ENCODE measurements around the gene ERFE. TPM values are rescaled to one million over a fixed set of nuclear protein-coding genes. Genes with fewer than 3 reads are reported as not detected.

The ERFE gene
- total and polyA plus RNA-seq, 9 of the 15 experiments (the other 6 are each of a cell fraction or from before 2014, with no cell fraction given), result 0.55 to 8.2 (median 3.7) TPM

DNA sequence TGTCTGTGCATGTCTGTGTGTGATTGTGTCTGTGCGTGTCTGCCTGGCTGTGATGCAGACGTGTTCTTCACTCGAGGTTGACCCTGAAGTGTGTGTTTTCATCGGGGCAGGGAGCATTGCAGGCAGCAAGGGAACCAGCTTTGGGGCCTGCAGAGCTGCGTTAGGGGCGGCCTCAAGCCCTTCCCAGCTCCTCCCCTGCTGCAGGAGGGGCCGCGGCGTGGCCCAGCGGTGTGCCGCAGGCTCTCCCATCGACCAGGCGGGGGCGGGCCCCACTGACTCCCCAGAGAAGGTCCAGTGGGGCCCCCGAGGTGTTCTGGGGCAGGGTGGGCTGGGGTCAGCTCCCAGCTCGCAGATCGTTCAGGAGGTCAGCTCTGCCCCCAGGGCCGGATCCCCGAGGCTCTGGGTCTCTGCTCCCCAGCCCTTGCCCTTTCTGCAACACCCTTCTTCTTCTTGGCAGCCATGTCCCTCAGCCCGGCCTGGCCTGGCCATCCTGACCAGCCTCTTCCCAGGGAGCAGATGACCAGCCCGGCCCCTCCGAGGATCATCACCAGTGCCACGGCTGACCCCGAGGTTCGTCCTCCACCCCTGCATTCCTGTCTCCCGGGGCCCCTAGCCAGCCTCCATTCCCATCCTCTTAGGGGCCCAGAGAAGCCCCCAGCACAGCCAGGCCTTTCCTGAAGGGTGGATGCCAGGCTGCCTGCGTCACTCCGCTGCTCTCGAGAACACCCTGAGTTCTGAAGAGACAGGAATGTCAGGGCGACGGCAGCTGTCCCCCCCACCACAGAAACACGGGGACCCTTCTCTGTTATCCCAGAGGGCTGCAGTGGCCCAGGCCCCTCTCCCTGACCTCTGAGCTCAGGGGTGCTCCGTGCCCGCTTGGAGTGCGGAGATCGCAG, 31.4 kb upstream of the ERFE start (continued):
- TF ChIP-seq, protein P1, sequence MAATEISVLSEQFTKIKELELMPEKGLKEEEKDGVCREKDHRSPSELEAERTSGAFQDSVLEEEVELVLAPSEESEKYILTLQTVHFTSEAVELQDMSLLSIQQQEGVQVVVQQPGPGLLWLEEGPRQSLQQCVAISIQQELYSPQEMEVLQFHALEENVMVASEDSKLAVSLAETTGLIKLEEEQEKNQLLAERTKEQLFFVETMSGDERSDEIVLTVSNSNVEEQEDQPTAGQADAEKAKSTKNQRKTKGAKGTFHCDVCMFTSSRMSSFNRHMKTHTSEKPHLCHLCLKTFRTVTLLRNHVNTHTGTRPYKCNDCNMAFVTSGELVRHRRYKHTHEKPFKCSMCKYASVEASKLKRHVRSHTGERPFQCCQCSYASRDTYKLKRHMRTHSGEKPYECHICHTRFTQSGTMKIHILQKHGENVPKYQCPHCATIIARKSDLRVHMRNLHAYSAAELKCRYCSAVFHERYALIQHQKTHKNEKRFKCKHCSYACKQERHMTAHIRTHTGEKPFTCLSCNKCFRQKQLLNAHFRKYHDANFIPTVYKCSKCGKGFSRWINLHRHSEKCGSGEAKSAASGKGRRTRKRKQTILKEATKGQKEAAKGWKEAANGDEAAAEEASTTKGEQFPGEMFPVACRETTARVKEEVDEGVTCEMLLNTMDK (IDR thresholded peaks at IDR 0.05; ENCODE audit: borderline replicate concordance, insufficient read depth, low read depth, low read length, poor library complexity, severe bottlenecking), result no peak
- TF ChIP-seq NRF1 (conservative IDR thresholded peaks at IDR 0.05 in 1 of 2, IDR thresholded peaks at IDR 0.05 in 1 of 2) (no peak), MAZ (CRISPR knock-in tag; conservative IDR thresholded peaks at IDR 0.05 in 1 of 2, IDR thresholded peaks at IDR 0.05 in 1 of 2) (peak in 1 of 2 experiments; percentile 27; a peak in 1 of 4 replicates), PRPF4 (IDR thresholded peaks at IDR 0.05; ENCODE audit: insufficient read depth, low read depth, low read length, poor library complexity, severe bottlenecking) (no peak), ZNF551 (CRISPR knock-in tag; IDR thresholded peaks at IDR 0.05) (no peak), EGR1 (conservative IDR thresholded peaks at IDR 0.05) (peak; percentile 19; the same call in 1 of the 2 replicates)

DNA sequence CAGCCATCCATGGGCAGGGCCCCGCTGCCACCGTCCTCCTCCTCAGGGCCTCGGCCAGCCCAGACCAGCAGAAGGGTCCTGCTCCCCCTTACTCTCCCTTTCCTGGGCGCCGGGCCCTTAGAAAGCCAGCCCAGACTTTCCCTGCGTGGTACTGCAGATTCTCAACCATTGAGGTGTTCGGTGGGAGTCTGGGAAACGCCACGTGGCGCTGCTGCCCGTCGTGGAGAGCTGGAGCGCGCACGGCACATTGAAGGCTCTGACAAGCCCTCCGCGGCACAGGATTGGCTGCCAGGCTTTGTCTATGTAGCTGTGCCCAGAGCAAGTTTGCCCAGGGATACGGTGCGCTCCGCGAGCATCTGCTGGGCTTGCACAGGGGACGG, 30.7 kb upstream of the ERFE start:
- Histone ChIP-seq H2AFZ (ENCODE audit: low read depth, low read length) (no peak overlapping the region), H3K27me3 (ENCODE audit: control insufficient read depth in 2 of 2, insufficient read depth in 2 of 2, low read length in 2 of 2) (peaks cover 5 to 50% of the 10 kb centered on the region in 2 experiments; a peak in 4 of 5 replicates), H3K4me3 (no peak overlapping the region), H3K4me1 (replicated peaks in 1 of 2; ENCODE audit: control insufficient read depth in 2 of 2, insufficient read depth in 2 of 2, low read length in 2 of 2) (peaks cover 0 to 58% of the 10 kb centered on the region in 2 experiments; a peak in 3 of 5 replicates), H3K9me1 (ENCODE audit: control insufficient read depth, insufficient read depth, low read length) (no peaks in the 10 kb centered on the region), H4K20me1 (replicated peaks; ENCODE audit: control insufficient read depth, insufficient read depth, low read length) (no peaks in the 10 kb centered on the region), H3K9ac (ENCODE audit: insufficient read depth in 1 of 2, low read depth in 2 of 2, low read length in 2 of 2) (no peak overlapping the region), H3K36me3 (ENCODE audit: control insufficient read depth, insufficient read depth, low read length) (no peaks in the 10 kb centered on the region), H3K9me3 (replicated peaks; ENCODE audit: control insufficient read depth, insufficient read depth, low read depth, low read length) (0 out of 2 replicates have a peak, but pooled peaks cover 2% of the 10 kb centered on the region), H3K27ac (ENCODE audit: extremely low read depth, low read depth, low read length) (no peak overlapping the region), H3K4me2 (ENCODE audit: insufficient read depth, low read length) (no peak overlapping the region), H3K79me2 (ENCODE audit: control insufficient read depth, insufficient read depth, low read length) (no peaks in the 10 kb centered on the region)
- WGBS (ENCODE audit: insufficient coverage, low coverage, missing lambda C conversion rate), result 71% methylated on average over 8 of the region's 22 CpGs
- CTCF ChIA-PET (ENCODE audit: low intra/inter-chr PET ratio), result no interaction called here
- DNase-seq (ENCODE audit: extremely low read depth in 1 of 4, low spot score in 3 of 4) (no peak), FAIRE-seq (no peak), ATAC-seq (no peak)
- in situ Hi-C loops (cut with MboI), result no loop called here
- POLR2A ChIA-PET, result no interaction called here
- BruUV-seq (replicated peaks), result no TSS peak
- intact Hi-C loops (cut with micrococcal nuclease), result no loop called here
- TF ChIP-seq POLR2B (IDR thresholded peaks at IDR 0.05; ENCODE audit: low read depth, partially characterized antibody) (no peak), RB1 (IDR thresholded peaks at IDR 0.05; ENCODE audit: low read depth) (no peak), OTX1 (CRISPR knock-in tag; IDR thresholded peaks at IDR 0.05) (no peak), HOXB6 (CRISPR knock-in tag; IDR thresholded peaks at IDR 0.05; ENCODE audit: borderline replicate concordance) (no peak), HDAC2 (IDR thresholded peaks at IDR 0.05) (no peak)
- TF ChIP-seq, protein P2, sequence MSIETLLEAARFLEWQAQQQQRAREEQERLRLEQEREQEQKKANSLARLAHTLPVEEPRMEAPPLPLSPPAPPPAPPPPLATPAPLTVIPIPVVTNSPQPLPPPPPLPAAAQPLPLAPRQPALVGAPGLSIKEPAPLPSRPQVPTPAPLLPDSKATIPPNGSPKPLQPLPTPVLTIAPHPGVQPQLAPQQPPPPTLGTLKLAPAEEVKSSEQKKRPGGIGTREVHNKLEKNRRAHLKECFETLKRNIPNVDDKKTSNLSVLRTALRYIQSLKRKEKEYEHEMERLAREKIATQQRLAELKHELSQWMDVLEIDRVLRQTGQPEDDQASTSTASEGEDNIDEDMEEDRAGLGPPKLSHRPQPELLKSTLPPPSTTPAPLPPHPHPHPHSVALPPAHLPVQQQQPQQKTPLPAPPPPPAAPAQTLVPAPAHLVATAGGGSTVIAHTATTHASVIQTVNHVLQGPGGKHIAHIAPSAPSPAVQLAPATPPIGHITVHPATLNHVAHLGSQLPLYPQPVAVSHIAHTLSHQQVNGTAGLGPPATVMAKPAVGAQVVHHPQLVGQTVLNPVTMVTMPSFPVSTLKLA (conservative IDR thresholded peaks at IDR 0.05), result no peak
- TF ChIP-seq, protein P3, sequence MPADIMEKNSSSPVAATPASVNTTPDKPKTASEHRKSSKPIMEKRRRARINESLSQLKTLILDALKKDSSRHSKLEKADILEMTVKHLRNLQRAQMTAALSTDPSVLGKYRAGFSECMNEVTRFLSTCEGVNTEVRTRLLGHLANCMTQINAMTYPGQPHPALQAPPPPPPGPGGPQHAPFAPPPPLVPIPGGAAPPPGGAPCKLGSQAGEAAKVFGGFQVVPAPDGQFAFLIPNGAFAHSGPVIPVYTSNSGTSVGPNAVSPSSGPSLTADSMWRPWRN (IDR thresholded peaks at IDR 0.05; ENCODE audit: low read depth), result no peak
- TF ChIP-seq, protein P4, sequence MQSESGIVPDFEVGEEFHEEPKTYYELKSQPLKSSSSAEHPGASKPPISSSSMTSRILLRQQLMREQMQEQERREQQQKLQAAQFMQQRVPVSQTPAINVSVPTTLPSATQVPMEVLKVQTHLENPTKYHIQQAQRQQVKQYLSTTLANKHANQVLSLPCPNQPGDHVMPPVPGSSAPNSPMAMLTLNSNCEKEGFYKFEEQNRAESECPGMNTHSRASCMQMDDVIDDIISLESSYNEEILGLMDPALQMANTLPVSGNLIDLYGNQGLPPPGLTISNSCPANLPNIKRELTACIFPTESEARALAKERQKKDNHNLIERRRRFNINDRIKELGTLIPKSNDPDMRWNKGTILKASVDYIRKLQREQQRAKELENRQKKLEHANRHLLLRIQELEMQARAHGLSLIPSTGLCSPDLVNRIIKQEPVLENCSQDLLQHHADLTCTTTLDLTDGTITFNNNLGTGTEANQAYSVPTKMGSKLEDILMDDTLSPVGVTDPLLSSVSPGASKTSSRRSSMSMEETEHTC (IDR thresholded peaks at IDR 0.05), result no peak

Data from K562 (cell line).